ENCODE data around the gene PPP1R12B. TPM values are rescaled to one million over a fixed set of nuclear protein-coding genes. Genes with fewer than 3 reads are reported as not detected.
"Not testable (repeated sequence)": the region's sequence is repeated elsewhere in the genome, so short reads cannot be mapped to it uniquely, and the experiment has no call there.

Gene PPP1R12B
- total and polyA plus RNA-seq, 2 donors (not counting 3 experiments of a cell fraction or from before 2014, with no cell fraction given) = 8.4 to 11.5 TPM

DNA sequence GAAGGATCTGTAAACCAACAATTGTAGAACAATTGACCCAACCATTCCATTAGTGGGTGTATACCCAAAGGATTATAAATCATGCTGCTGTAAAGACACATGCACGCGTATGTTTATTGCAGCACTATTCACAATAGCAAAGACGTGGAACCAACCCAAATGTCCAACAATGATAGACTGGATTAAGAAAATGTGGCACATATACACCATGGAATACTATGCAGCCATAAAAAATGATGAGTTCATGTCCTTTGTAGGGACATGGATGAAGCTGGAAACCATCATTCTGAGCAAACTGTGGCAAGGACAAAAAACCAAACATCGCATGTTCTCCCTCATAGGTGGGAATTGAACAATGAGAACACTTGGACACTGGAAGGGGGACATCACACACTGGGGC is 33.4 kb downstream of the PPP1R12B start:
- POLR2A ChIA-PET; H3K4me3 ChIP-seq (replicated peaks in 1 of 3; ENCODE audit: insufficient read depth in 1 of 3, low read depth in 1 of 3, low read length in 3 of 3); H2AFZ ChIP-seq (ENCODE audit: low read depth, low read length); H3K27me3 ChIP-seq (ENCODE audit: control insufficient read depth in 2 of 2, insufficient read depth in 2 of 2, low read length in 2 of 2); DNase-seq (ENCODE audit: low read depth, low spot score); H3K4me1 ChIP-seq (ENCODE audit: control insufficient read depth, extremely low read depth, insufficient read depth, low read length); intact Hi-C loops (cut with micrococcal nuclease); BruUV-seq (replicated peaks); dilution Hi-C loops (cut with MboI; ENCODE audit: extremely low pct_ligation_motif_present, low sequenced_read_pairs); H3K4me2 ChIP-seq (ENCODE audit: insufficient read depth, low read length); H3K27ac ChIP-seq (ENCODE audit: insufficient read depth, low read depth, low read length); CTCF ChIA-PET; H4K20me1 ChIP-seq (replicated peaks; ENCODE audit: control insufficient read depth, extremely low read depth, insufficient read depth, low read length); H3K9me3 ChIP-seq (replicated peaks; ENCODE audit: control insufficient read depth, insufficient read depth, low read length); H3K9ac ChIP-seq (replicated peaks; ENCODE audit: extremely low read depth, insufficient read depth, low read length); H3K79me2 ChIP-seq (ENCODE audit: control insufficient read depth, insufficient read depth, low read length); H3K9me1 ChIP-seq (replicated peaks; ENCODE audit: control insufficient read depth, extremely low read depth, insufficient read depth, low read length); H3K36me3 ChIP-seq (ENCODE audit: control insufficient read depth in 2 of 2, extremely low read depth in 1 of 2, insufficient read depth in 2 of 2, low read length in 2 of 2); FAIRE-seq: not testable (repeated sequence)

DNA sequence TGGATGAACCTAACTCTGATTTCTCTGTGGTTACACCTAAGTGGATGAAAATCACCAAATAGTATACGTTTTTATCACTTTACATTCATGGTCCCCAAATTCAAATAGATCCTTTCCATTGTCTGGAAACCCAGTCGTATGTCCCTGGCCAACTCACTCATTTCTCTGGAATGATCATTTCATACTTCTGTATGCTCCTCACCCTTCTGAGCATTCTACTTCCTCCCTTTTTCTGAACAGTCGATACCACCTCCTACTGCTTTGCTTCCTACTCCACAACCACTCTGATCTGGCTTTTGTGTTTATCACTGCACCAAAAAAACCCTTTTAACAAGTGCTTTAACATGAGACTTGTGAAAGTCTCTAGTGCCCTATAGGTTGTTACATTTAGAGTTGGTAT is 47.3 kb downstream of the PPP1R12B start:
- H3K36me3 ChIP-seq (ENCODE audit: control insufficient read depth in 2 of 2, extremely low read depth in 1 of 2, insufficient read depth in 2 of 2, low read length in 2 of 2); BruUV-seq (replicated peaks); H2AFZ ChIP-seq (ENCODE audit: low read depth, low read length); dilution Hi-C loops (cut with MboI; ENCODE audit: extremely low pct_ligation_motif_present, low sequenced_read_pairs); H3K9me3 ChIP-seq (replicated peaks; ENCODE audit: control insufficient read depth, insufficient read depth, low read length); H3K4me3 ChIP-seq (replicated peaks in 1 of 3; ENCODE audit: insufficient read depth in 1 of 3, low read depth in 1 of 3, low read length in 3 of 3); CTCF ChIA-PET; POLR2A ChIA-PET; FAIRE-seq; DNase-seq (ENCODE audit: low read depth, low spot score); H4K20me1 ChIP-seq (replicated peaks; ENCODE audit: control insufficient read depth, extremely low read depth, insufficient read depth, low read length); H3K4me1 ChIP-seq (ENCODE audit: control insufficient read depth, extremely low read depth, insufficient read depth, low read length); H3K4me2 ChIP-seq (ENCODE audit: insufficient read depth, low read length); H3K9me1 ChIP-seq (replicated peaks; ENCODE audit: control insufficient read depth, extremely low read depth, insufficient read depth, low read length); H3K27me3 ChIP-seq (ENCODE audit: control insufficient read depth in 2 of 2, insufficient read depth in 2 of 2, low read length in 2 of 2); H3K79me2 ChIP-seq (ENCODE audit: control insufficient read depth, insufficient read depth, low read length); H3K27ac ChIP-seq (ENCODE audit: insufficient read depth, low read depth, low read length); H3K9ac ChIP-seq (replicated peaks; ENCODE audit: extremely low read depth, insufficient read depth, low read length); intact Hi-C loops (cut with micrococcal nuclease): not testable (repeated sequence)

- CTCF ChIA-PET = interaction anchor here (1.5 kb wide), 1 partner anchor 56 kb away, joined by 4 read pairs; the partner anchor contains the start of gene UBE2T
- no peak for FAIRE-seq
Observed at GRCh38 chr1:202397256-202397655, 48.8 kb downstream of the PPP1R12B start.

More at GRCh38 chr1:202397256-202397655, 48.8 kb downstream of the PPP1R12B start:
- Histone ChIP-seq H3K4me3 (replicated peaks in 1 of 3; ENCODE audit: insufficient read depth in 1 of 3, low read depth in 1 of 3, low read length in 3 of 3) (no peak overlapping the region), H3K9me3 (replicated peaks; ENCODE audit: control insufficient read depth, insufficient read depth, low read length) (no peaks in the 10 kb centered on the region), H3K36me3 (ENCODE audit: control insufficient read depth in 2 of 2, extremely low read depth in 1 of 2, insufficient read depth in 2 of 2, low read length in 2 of 2) (no peaks in the 10 kb centered on the region), H3K27me3 (ENCODE audit: control insufficient read depth in 2 of 2, insufficient read depth in 2 of 2, low read length in 2 of 2) (no peaks in the 10 kb centered on the region), H3K27ac (ENCODE audit: insufficient read depth, low read depth, low read length) (no peak overlapping the region), H3K9me1 (replicated peaks; ENCODE audit: control insufficient read depth, extremely low read depth, insufficient read depth, low read length) (no peaks in the 10 kb centered on the region), H3K4me1 (ENCODE audit: control insufficient read depth, extremely low read depth, insufficient read depth, low read length) (no peaks in the 10 kb centered on the region), H2AFZ (ENCODE audit: low read depth, low read length) (no peak overlapping the region), H4K20me1 (replicated peaks; ENCODE audit: control insufficient read depth, extremely low read depth, insufficient read depth, low read length) (no peaks in the 10 kb centered on the region), H3K79me2 (ENCODE audit: control insufficient read depth, insufficient read depth, low read length) (no peaks in the 10 kb centered on the region), H3K4me2 (ENCODE audit: insufficient read depth, low read length) (no peak overlapping the region), H3K9ac (replicated peaks; ENCODE audit: extremely low read depth, insufficient read depth, low read length) (no peak overlapping the region)
- intact Hi-C loops (cut with micrococcal nuclease) = no loop called here
- BruUV-seq (replicated peaks) = no TSS peak
- POLR2A ChIA-PET = no interaction called here
- TF ChIP-seq MYC (IDR thresholded peaks at IDR 0.05; ENCODE audit: low read depth, low read length) (no peak), FOS (IDR thresholded peaks at IDR 0.05; ENCODE audit: borderline replicate concordance, insufficient read depth, low read length) (no peak), POLR2A (IDR thresholded peaks at IDR 0.05; ENCODE audit: low read depth, low read length) (no peak), EZH2 (IDR thresholded peaks at IDR 0.05; ENCODE audit: borderline replicate concordance, low read depth, low read length, severe bottlenecking) (no peak), JUN (IDR thresholded peaks at IDR 0.05; ENCODE audit: borderline replicate concordance, insufficient read depth, insufficient read length, low read depth) (no peak), MAX (IDR thresholded peaks at IDR 0.05; ENCODE audit: insufficient read depth, insufficient read length) (no peak), POLR2AphosphoS5 (IDR thresholded peaks at IDR 0.05; ENCODE audit: insufficient read depth, low read depth, low read length) (no peak), GATA2 (IDR thresholded peaks at IDR 0.05; ENCODE audit: insufficient read depth, insufficient read length, low read depth, low read length) (no peak)
- TF ChIP-seq, protein P1, sequence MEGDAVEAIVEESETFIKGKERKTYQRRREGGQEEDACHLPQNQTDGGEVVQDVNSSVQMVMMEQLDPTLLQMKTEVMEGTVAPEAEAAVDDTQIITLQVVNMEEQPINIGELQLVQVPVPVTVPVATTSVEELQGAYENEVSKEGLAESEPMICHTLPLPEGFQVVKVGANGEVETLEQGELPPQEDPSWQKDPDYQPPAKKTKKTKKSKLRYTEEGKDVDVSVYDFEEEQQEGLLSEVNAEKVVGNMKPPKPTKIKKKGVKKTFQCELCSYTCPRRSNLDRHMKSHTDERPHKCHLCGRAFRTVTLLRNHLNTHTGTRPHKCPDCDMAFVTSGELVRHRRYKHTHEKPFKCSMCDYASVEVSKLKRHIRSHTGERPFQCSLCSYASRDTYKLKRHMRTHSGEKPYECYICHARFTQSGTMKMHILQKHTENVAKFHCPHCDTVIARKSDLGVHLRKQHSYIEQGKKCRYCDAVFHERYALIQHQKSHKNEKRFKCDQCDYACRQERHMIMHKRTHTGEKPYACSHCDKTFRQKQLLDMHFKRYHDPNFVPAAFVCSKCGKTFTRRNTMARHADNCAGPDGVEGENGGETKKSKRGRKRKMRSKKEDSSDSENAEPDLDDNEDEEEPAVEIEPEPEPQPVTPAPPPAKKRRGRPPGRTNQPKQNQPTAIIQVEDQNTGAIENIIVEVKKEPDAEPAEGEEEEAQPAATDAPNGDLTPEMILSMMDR (IDR thresholded peaks at IDR 0.05; ENCODE audit: extremely low read depth in 1 of 2, insufficient read depth in 1 of 2, low read depth in 1 of 2, low read length in 2 of 2) = no peak
- dilution Hi-C loops (cut with MboI; ENCODE audit: extremely low pct_ligation_motif_present, low sequenced_read_pairs) = no loop called here
- DNase-seq (ENCODE audit: low read depth, low spot score) = peak; percentile 2
